Uterus (tissue), 4 donors: ENCODE measurements around the gene ZSCAN21. TPM values are rescaled to one million over a fixed set of nuclear protein-coding genes. Genes with fewer than 3 reads are reported as not detected.

ENCODE experiments used
- DNase-seq, 2 donors: peaks; one replicate each; pipeline ENCODE4 v3.0.0-alpha.2; 2019 to 2020
- H3K27ac ChIP-seq, 2 donors: fragments of 200-600 bp; sonication (generic); 1 replicate in 1 of 2; 2 replicates in 1 of 2; pipeline ENCODE4 v1.5.1; 2016 to 2018
- H3K27me3 ChIP-seq, 2 donors: fragments of 200-600 bp; sonication (generic); one replicate each; pipeline ENCODE4 v1.5.1; 2018 to 2019; ENCODE audit warnings: control low read depth in 1 of 2
- H3K36me3 ChIP-seq, 2 donors: fragments of 200-600 bp; sonication (generic); one replicate each; pipeline ENCODE4 v1.5.1; 2019; ENCODE audit warnings: control low read depth in 1 of 2
- H3K4me1 ChIP-seq, 2 donors: fragments of 200-600 bp; sonication (generic); one replicate each; pipeline ENCODE4 v1.5.1; 2018 to 2019; ENCODE audit warnings: control low read depth in 1 of 2
- H3K4me3 ChIP-seq, 2 donors: fragments of 200-600 bp; sonication (generic); 1 replicate in 1 of 2; 2 replicates in 1 of 2; pipeline ENCODE4 v1.5.1; 2018 to 2019; ENCODE audit warnings: mild to moderate bottlenecking in 1 of 2
- H3K9me3 ChIP-seq, 2 donors: fragments of 200-600 bp; sonication (generic); one replicate each; pipeline ENCODE4 v1.5.1; 2019; ENCODE audit warnings: control low read depth in 1 of 2
- CTCF ChIP-seq, 4 experiments: fragments of 200-600 bp in 2 of 4; fragments of 450-650 bp in 2 of 4; sonication (generic) in 2 of 4; IDR thresholded peaks; one replicate each; pipeline ENCODE4 v1.5.1; 2016 to 2019; ENCODE audit warnings: antibody characterized with exemption in 4 of 4, mild to moderate bottlenecking in 2 of 4, moderate library complexity in 1 of 4
- POLR2A ChIP-seq, 2 donors: fragments of 450-650 bp; IDR thresholded peaks; one replicate each; pipeline ENCODE4 v1.6.1; 2016; ENCODE audit warnings: antibody characterized with exemption in 2 of 2, mild to moderate bottlenecking in 1 of 2, moderate library complexity in 1 of 2
- intact Hi-C: fragments of 100-400 bp; cut with DNase I; formaldehyde crosslinking; loops from one replicate; pipeline ENCODE4 v1.15.1; 2023; ENCODE audit warnings: low total_unique reads
- total RNA-seq, 4 donors: library from RNA; depleted of rRNA in 3 of 4; stranded (reverse); fragments of >200 nt in 3 of 4; gene quantifications; one replicate each; pipeline versions ENCODE4 v1.1.0 to v1.2.4, GENCODE V29; 2014 to 2023
- donor health status: DM: yes; HTN: yes; CAD: no.

The ZSCAN21 gene
- total RNA-seq, 4 donors from 2014 or later: 5.0 to 28.9 (median 17.0) TPM

DNA sequence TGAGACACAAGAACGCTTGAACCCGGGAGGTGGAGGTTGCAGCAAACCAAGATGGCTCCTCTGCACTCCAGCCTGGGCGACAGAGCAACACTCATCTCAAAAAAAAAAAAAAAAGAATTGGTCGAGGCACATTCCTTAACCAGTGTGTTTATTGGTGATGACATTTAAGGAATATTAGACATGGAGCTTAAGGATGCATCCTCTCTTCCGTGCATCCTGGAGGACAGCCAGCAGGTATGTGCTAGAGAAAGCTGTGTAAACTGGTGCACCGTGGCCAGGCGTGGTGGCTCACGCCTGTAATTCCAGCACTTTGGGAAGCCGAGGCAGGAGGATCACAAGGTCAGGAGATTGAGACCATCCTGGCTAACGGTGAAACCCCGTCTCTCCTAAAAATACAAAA, 22.4 kb upstream of the ZSCAN21 start:
- intact Hi-C loops: no loop called here
- no peaks in the 10 kb centered on the region for H3K36me3 ChIP-seq
- H3K27ac ChIP-seq: no peak overlapping the region

GRCh38 chr7:100029596-100029995, 20.0 kb upstream of the ZSCAN21 start:
- no peak for DNase-seq
- intact Hi-C loops: no loop called here
- no peaks in the 10 kb centered on the region for H3K4me1 ChIP-seq
- H3K27ac ChIP-seq: no peak overlapping the region
- H3K36me3 ChIP-seq: no peaks in the 10 kb centered on the region
- no peak for TF ChIP-seq POLR2A (IDR thresholded peaks at IDR 0.05)
- no peak for TF ChIP-seq CTCF (IDR thresholded peaks at IDR 0.05)
- no peaks in the 10 kb centered on the region for H3K9me3 ChIP-seq
- no peaks in the 10 kb centered on the region for H3K27me3 ChIP-seq
- no peak overlapping the region for H3K4me3 ChIP-seq

More for the DNA sequence above, 22.4 kb upstream of the ZSCAN21 start:
- TF ChIP-seq CTCF (IDR thresholded peaks at IDR 0.05) (no peak), POLR2A (IDR thresholded peaks at IDR 0.05) (no peak)
- no peaks in the 10 kb centered on the region for H3K27me3 ChIP-seq
- H3K4me1 ChIP-seq: no peaks in the 10 kb centered on the region
- no peaks in the 10 kb centered on the region for H3K9me3 ChIP-seq
- no peak overlapping the region for H3K4me3 ChIP-seq
- no peak for DNase-seq

DNA sequence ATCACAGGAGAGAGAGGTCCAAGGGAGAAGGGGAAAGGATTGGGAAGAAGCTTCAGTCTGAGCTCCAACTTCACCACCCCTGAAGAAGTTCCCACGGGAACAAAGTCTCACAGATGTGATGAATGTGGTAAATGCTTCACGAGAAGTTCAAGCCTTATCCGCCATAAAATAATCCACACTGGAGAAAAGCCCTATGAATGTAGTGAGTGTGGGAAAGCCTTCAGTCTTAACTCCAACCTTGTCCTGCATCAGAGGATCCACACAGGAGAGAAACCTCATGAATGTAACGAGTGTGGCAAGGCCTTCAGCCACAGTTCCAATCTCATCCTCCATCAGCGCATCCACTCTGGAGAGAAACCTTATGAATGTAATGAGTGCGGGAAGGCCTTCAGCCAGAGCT, 16.0 kb upstream of the ZSCAN21 start:
- intact Hi-C loops: no loop called here
- Histone ChIP-seq H3K4me3 (no peak overlapping the region), H3K9me3 (no peaks in the 10 kb centered on the region), H3K4me1 (no peaks in the 10 kb centered on the region), H3K27ac (no peak overlapping the region), H3K27me3 (no peaks in the 10 kb centered on the region), H3K36me3 (no peaks in the 10 kb centered on the region)
- no peak for TF ChIP-seq POLR2A (IDR thresholded peaks at IDR 0.05)
- TF ChIP-seq CTCF (IDR thresholded peaks at IDR 0.05): no peak
- no peak for DNase-seq

- intact Hi-C loops: no loop called here
- TF ChIP-seq POLR2A (IDR thresholded peaks at IDR 0.05): no peak
- no peak for TF ChIP-seq CTCF (IDR thresholded peaks at IDR 0.05)
Observed at GRCh38 chr7:100034871-100035510, 14.6 kb upstream of the ZSCAN21 start.

GRCh38 chr7:100035876-100036275, 13.7 kb upstream of the ZSCAN21 start:
- TF ChIP-seq CTCF (IDR thresholded peaks at IDR 0.05) (no peak), POLR2A (IDR thresholded peaks at IDR 0.05) (no peak)
- H3K9me3 ChIP-seq: no peaks in the 10 kb centered on the region
- no peaks in the 10 kb centered on the region for H3K4me1 ChIP-seq
- intact Hi-C loops: no loop called here
- no peak overlapping the region for H3K27ac ChIP-seq
- H3K27me3 ChIP-seq: no peaks in the 10 kb centered on the region
- H3K4me3 ChIP-seq: no peak overlapping the region
- no peaks in the 10 kb centered on the region for H3K36me3 ChIP-seq
- no peak for DNase-seq

More at GRCh38 chr7:100034871-100035510, 14.6 kb upstream of the ZSCAN21 start:
- Histone ChIP-seq H3K27ac (no peak overlapping the region), H3K27me3 (no peaks in the 10 kb centered on the region), H3K9me3 (no peaks in the 10 kb centered on the region), H3K36me3 (no peaks in the 10 kb centered on the region), H3K4me3 (no peak overlapping the region), H3K4me1 (no peaks in the 10 kb centered on the region)
- no peak for DNase-seq
